Stimulated activated memory B cell treated with anti-CD40 and anti-IgM and Interleukin-4, amounts not matched to agents 10 μg/mL and 1 μg/mL and 100 μg/mL, for 72 hours (primary cell): Measurements from ENCODE around the gene TMEM79.
A peak's percentile ranks its signal among the peaks of the same experiment; 100 is the strongest.

Source experiments
- ATAC-seq: fragments of 150-1000 bp; cut with Tn5 transposase; 2 replicates; pipeline ENCODE4 v1.10.0; 2021
- H3K27ac Mint-ChIP-seq: one replicate; pipeline ENCODE4 v1.8.0; 2022; ENCODE audit warnings: mild to moderate bottlenecking, mixed read lengths
- H3K27me3 Mint-ChIP-seq: one replicate; pipeline ENCODE4 v1.8.0; 2022; ENCODE audit warnings: mixed read lengths
- H3K36me3 Mint-ChIP-seq: one replicate; pipeline ENCODE4 v1.8.0; 2022; ENCODE audit warnings: mixed read lengths
- H3K4me1 Mint-ChIP-seq: one replicate; pipeline ENCODE4 v1.8.0; 2022; ENCODE audit warnings: mixed read lengths
- H3K4me3 Mint-ChIP-seq: one replicate; pipeline ENCODE4 v1.8.0; 2022; ENCODE audit warnings: mild to moderate bottlenecking, moderate library complexity, mixed read lengths
- H3K9me3 Mint-ChIP-seq: one replicate; pipeline ENCODE4 v1.8.0; 2022; ENCODE audit warnings: mixed read lengths

The TMEM79 gene

DNA sequence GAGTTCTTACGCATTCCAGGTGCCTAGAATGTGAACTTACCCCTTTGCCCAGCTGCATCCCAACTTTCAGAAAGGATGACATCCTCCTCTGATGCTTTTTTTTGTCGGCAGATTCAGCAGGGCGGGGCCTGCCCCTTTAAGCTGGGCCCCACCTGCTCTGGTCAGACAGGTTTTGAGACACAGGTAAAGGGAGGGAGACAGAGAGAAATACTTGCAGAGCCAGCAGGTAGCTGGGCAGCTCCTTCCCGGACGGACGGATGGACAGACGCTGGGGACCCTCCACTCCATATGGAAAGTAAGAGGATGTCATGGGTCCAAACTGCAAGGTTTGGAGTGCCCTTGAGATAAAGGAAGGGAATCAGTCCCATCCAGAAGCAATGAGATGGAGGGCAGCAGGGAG lies at the start of gene TMEM79:
Gene TMEM79, plus strand, starts transcription at position 214 of the 400 bp plus-strand sequence. CDS start 902 bp downstream, outside the sequence.
- Mint-ChIP-seq H3K36me3 (peaks cover 20% of the 10 kb centered on the region), H3K4me1 (peaks cover 47% of the 10 kb centered on the region)

GRCh38 chr1:156236164-156236563 lies 48.0 kb upstream of the TMEM79 start:
- no peak for ATAC-seq
- peaks cover 71% of the 10 kb centered on the region for H3K36me3 Mint-ChIP-seq
- H3K4me1 Mint-ChIP-seq: no peaks in the 10 kb centered on the region
- H3K9me3 Mint-ChIP-seq: no peaks in the 10 kb centered on the region
- no peak overlapping the region for H3K27ac Mint-ChIP-seq
- no peak overlapping the region for H3K4me3 Mint-ChIP-seq
- H3K27me3 Mint-ChIP-seq: no peaks in the 10 kb centered on the region

More for the DNA sequence above, at the start of gene TMEM79:
- peak within 1 kb of the TSS; percentile 97 for H3K4me3 Mint-ChIP-seq
- ATAC-seq: no peak
- H3K27ac Mint-ChIP-seq: peak within 1 kb of the TSS; percentile 97
- no peaks in the 10 kb centered on the region for H3K9me3 Mint-ChIP-seq
- no peaks in the 10 kb centered on the region for H3K27me3 Mint-ChIP-seq

DNA sequence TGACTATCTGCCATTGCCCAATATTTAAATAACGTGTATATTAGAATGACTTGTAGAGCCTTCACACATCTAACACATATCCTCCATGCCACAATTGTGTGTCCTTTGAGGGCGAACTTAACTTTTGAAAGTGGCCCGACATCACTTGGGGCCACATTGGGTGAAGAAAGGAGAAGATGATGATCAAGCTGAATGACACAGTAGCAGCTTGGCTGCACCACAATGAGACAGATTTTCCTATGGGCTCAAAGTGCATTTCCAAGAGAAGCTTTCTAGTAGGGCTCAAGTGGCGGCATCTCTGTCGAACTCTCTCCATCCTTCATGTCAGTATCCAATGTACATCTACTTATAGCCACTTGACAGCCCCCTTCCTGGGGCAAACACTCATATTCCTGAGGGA lies 45.9 kb upstream of the TMEM79 start:
- H3K4me3 Mint-ChIP-seq: no peak overlapping the region
- H3K27me3 Mint-ChIP-seq: no peaks in the 10 kb centered on the region
- H3K9me3 Mint-ChIP-seq: no peaks in the 10 kb centered on the region
- H3K36me3 Mint-ChIP-seq: peaks cover 86% of the 10 kb centered on the region
- no peak overlapping the region for H3K27ac Mint-ChIP-seq
- H3K4me1 Mint-ChIP-seq: no peaks in the 10 kb centered on the region
- ATAC-seq: no peak

GRCh38 chr1:156241311-156241811 lies 42.8 kb upstream of the TMEM79 start:
- no peak overlapping the region for H3K4me3 Mint-ChIP-seq
- H3K27ac Mint-ChIP-seq: no peak overlapping the region
- peaks cover 17% of the 10 kb centered on the region for H3K4me1 Mint-ChIP-seq
- H3K36me3 Mint-ChIP-seq: peaks cover 63% of the 10 kb centered on the region
- ATAC-seq: no peak
- no peaks in the 10 kb centered on the region for H3K9me3 Mint-ChIP-seq
- peaks cover 17% of the 10 kb centered on the region for H3K27me3 Mint-ChIP-seq

DNA sequence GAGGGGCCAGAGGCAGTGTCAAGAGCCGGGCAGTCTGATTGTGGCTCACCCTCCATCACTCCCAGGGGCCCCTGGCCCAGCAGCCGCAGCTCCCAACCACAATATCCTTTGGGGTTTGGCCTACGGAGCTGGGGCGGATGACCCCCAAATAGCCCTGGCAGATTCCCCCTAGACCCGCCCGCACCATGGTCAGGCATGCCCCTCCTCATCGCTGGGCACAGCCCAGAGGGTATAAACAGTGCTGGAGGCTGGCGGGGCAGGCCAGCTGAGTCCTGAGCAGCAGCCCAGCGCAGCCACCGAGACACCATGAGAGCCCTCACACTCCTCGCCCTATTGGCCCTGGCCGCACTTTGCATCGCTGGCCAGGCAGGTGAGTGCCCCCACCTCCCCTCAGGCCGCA lies 42.2 kb upstream of the TMEM79 start, which contains the start of gene BGLAP:
Gene BGLAP, plus strand, starts transcription at position 259 of the 400 bp plus-strand sequence. Its CDS starts 48 bp downstream, at position 307.
- Mint-ChIP-seq H3K36me3 (peaks cover 57% of the 10 kb centered on the region), H3K27ac (no peak within 1 kb of the TSS), H3K9me3 (no peaks in the 10 kb centered on the region), H3K4me1 (peaks cover 20% of the 10 kb centered on the region), H3K27me3 (peaks cover 17% of the 10 kb centered on the region), H3K4me3 (no peak within 1 kb of the TSS)
- ATAC-seq: no peak

- Mint-ChIP-seq H3K27ac (no peak overlapping the region), H3K4me1 (peaks cover 24% of the 10 kb centered on the region), H3K36me3 (peaks cover 49% of the 10 kb centered on the region), H3K27me3 (peaks cover 17% of the 10 kb centered on the region), H3K4me3 (no peak overlapping the region), H3K9me3 (no peaks in the 10 kb centered on the region)
- ATAC-seq: no peak
These were observed 41.4 kb upstream of the TMEM79 start for GRCh38 chr1:156242738-156243137.

- peaks cover 17% of the 10 kb centered on the region for H3K27me3 Mint-ChIP-seq
- H3K4me3 Mint-ChIP-seq: no peak overlapping the region
- H3K9me3 Mint-ChIP-seq: no peaks in the 10 kb centered on the region
- peaks cover 24% of the 10 kb centered on the region for H3K4me1 Mint-ChIP-seq
- no peak overlapping the region for H3K27ac Mint-ChIP-seq
- ATAC-seq: no peak
- H3K36me3 Mint-ChIP-seq: peaks cover 35% of the 10 kb centered on the region
These were observed 40.0 kb upstream of the TMEM79 start for GRCh38 chr1:156244126-156244525.

DNA sequence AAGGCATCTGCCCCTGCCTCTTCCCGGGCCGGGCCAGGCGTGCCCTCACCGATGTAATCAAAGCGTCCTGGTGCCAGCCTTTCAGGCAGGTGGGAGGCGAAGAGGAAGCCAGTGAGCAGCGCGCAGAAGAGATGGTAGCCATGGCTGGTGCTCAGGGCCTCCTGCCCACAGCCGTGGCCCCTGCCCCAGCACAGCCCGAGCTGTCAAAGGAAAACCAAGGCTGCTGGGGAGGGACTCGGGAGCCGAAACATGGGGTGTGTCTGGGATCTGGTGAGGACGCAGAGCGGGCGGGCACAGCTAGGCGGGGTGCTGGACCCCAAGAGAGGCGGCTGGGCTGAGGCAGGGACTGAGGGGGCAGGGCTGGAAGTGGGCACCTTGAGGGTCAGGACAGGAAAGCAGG lies 39.4 kb upstream of the TMEM79 start:
- ATAC-seq: no peak
- H3K36me3 Mint-ChIP-seq: peaks cover 34% of the 10 kb centered on the region
- peaks cover 24% of the 10 kb centered on the region for H3K4me1 Mint-ChIP-seq
- peak overlapping the region; percentile 64 for H3K27ac Mint-ChIP-seq
- no peaks in the 10 kb centered on the region for H3K9me3 Mint-ChIP-seq
- peaks cover 17% of the 10 kb centered on the region for H3K27me3 Mint-ChIP-seq
- peak overlapping the region; percentile 79 for H3K4me3 Mint-ChIP-seq

DNA sequence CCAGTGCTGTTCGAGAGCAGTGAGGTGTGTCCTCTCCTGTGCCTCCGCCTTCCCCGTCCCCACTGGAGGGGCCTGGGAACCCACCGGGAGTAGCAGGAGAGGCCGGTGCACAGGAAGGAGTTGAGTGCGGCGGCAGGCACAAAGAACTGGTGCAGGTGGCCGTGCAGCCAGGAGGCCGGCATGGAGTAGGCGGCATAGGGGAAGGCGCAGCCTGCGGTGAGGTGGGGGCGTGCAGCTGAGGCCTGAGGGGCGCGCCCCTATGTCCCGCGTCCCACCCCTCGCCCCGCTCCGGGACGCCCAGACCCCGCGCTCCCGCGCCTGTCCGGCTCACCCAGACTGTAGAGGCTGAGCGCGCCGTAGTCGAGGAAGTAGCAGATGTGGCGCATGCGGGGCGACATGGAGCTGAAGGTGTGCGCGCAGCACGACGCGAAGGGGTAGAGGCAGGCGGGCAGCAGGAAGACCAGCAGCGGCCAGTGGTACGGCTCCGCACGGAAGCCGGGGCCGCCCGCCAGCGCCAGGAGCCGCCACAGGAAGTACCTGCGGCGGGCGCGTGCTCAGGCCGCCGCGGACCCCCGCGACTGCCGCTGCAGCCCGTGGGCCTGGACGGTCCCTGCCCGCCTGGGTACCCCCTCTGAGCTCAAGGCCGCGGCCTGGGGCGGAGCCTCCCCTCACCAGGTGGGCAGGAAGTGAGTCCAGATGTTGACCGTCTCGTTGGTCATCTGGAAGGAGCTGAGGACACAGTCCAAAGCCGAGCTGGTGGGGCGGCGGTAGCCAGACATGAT lies 38.5 kb upstream of the TMEM79 start:
- Mint-ChIP-seq H3K4me1 (peaks cover 24% of the 10 kb centered on the region), H3K27me3 (peaks cover 17% of the 10 kb centered on the region), H3K4me3 (peak overlapping the region; percentile 79), H3K27ac (peak overlapping the region; percentile 64), H3K36me3 (peaks cover 36% of the 10 kb centered on the region), H3K9me3 (no peaks in the 10 kb centered on the region)
- peak; percentile 67 for ATAC-seq

DNA sequence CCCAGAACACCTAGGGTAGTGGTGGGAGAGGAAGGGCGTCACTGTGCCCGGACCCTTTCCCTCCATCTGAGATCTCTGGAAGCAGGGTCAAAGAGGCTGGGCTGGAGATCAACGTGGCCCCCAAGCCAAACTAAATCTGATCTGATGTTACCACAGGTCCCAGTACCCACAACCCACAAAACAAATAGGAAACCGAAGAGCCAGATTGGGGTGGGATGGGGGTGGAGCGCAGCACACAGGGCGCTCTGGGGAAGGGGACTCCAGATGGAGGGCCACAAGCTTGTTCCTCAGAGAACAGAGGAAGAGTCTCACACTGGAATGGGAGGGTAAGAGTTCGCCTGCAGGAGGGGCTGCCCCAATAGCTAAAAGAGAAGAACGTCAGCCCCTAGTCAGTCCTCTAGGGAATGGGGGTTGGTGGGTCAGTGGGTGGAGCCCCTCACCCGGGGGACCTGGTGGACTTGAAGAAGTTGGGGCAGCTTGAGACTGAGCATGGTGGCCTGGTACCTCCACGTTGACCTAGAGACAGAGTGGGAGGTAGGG lies 37.8 kb upstream of the TMEM79 start:
- ATAC-seq: no peak
- peaks cover 24% of the 10 kb centered on the region for H3K4me1 Mint-ChIP-seq

DNA sequence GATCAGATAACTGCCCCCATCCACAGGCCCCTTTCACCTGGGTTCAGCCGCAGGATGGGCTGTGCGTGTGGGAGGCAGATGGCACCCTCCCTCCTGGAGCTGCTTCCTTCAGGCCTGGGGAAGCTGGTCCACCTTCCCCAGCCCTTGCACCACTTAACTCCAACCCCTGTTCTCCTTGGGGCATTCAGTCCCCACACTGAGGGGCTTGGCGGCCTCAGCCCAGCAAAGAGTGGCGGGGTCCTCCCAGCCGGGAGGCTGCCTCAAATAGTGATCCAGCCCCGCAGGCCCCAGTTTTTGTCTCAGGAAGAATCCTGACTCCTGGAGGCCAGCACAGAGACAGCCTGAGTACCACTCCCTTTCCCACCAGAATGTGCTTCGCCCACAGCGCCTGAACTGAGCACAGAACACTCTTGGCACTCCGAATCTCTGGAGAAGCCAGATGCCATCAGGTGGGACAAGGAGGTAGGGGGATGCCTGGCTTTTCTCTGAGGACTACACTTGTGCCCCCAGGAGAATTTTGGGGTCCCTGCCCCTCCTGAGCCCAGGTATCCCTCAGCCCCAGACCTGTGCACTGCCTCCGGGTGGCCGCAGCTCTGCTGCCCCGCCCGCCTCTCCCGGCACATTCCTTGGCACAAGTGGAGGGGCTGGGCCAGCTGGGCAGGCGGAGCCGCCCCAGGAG lies 37.2 kb upstream of the TMEM79 start:
- ATAC-seq: no peak
- H3K27me3 Mint-ChIP-seq: peaks cover 17% of the 10 kb centered on the region
- peaks cover 32% of the 10 kb centered on the region for H3K36me3 Mint-ChIP-seq
- H3K4me3 Mint-ChIP-seq: no peak overlapping the region
- peaks cover 24% of the 10 kb centered on the region for H3K4me1 Mint-ChIP-seq
- no peaks in the 10 kb centered on the region for H3K9me3 Mint-ChIP-seq
- H3K27ac Mint-ChIP-seq: no peak overlapping the region

More for the DNA sequence above, 37.8 kb upstream of the TMEM79 start:
- no peaks in the 10 kb centered on the region for H3K9me3 Mint-ChIP-seq
- H3K27me3 Mint-ChIP-seq: peaks cover 17% of the 10 kb centered on the region
- peaks cover 35% of the 10 kb centered on the region for H3K36me3 Mint-ChIP-seq
- H3K27ac Mint-ChIP-seq: peak overlapping the region; percentile 64
- peak overlapping the region; percentile 44 for H3K4me3 Mint-ChIP-seq

DNA sequence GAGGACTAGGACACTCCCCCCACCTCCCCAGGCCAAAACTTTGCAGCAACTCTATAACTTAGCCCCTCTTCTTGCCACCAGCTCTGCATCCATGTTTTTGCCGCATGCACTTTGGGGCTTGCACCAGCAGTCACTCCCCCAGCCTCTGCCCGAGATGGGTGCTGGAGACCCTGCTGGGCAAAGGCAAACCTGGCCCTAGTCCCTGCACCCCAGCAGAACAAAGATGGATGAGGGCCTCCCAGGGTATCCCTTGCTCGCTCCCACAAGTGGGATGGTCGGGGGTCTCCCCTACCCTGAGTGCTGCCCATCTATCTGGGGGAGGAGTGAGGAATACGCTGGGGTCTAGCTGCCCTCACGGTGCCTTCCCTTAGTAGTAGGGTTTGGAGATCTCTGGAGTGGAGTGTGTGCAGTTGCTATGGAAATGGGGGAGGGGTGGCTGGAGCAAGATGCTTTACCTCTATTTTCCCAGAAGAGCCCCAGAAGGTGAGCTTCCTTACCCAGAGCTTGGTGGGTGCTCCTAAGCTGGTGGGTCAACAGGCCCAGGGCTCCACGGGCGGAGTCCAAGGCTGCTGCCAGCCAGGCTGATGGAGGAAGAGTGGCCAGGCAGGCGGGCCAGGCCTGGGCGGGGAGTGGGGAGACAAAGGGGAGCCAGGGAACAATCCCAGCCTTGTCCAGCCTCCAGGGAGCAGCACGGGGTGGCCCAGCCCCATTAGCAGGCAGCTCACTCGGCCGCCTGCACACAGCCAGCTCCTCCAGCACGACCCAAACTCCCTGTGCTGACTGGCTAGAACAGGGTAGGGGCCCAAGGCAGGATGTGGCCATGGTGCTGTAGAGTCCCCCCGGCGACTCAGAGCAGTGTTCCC lies 36.4 kb upstream of the TMEM79 start, which contains the start of gene PAQR6:
Gene PAQR6, minus strand, starts transcription at position 597 of the 863 bp plus-strand sequence. CDS start 1,325 bp downstream, outside the sequence.
- Mint-ChIP-seq H3K4me3 (no peak within 1 kb of the TSS), H3K27ac (no peak within 1 kb of the TSS), H3K36me3 (peaks cover 34% of the 10 kb centered on the region), H3K9me3 (no peaks in the 10 kb centered on the region), H3K27me3 (peaks cover 17% of the 10 kb centered on the region), H3K4me1 (peaks cover 24% of the 10 kb centered on the region)
- no peak for ATAC-seq

GRCh38 chr1:156248323-156248683 lies 35.8 kb upstream of the TMEM79 start:
- ATAC-seq: no peak
- H3K36me3 Mint-ChIP-seq: peaks cover 34% of the 10 kb centered on the region

GRCh38 chr1:156249593-156249992 lies 34.5 kb upstream of the TMEM79 start:
- Mint-ChIP-seq H3K4me3 (no peak overlapping the region), H3K27me3 (peaks cover 8% of the 10 kb centered on the region), H3K9me3 (no peaks in the 10 kb centered on the region), H3K27ac (no peak overlapping the region), H3K4me1 (peaks cover 22% of the 10 kb centered on the region), H3K36me3 (peaks cover 43% of the 10 kb centered on the region)
- ATAC-seq: no peak

More at GRCh38 chr1:156248323-156248683, 35.8 kb upstream of the TMEM79 start:
- H3K27me3 Mint-ChIP-seq: peaks cover 17% of the 10 kb centered on the region
- H3K4me1 Mint-ChIP-seq: peaks cover 24% of the 10 kb centered on the region
- no peaks in the 10 kb centered on the region for H3K9me3 Mint-ChIP-seq
- H3K4me3 Mint-ChIP-seq: no peak overlapping the region
- no peak overlapping the region for H3K27ac Mint-ChIP-seq
